GM12875 (cell line): ENCODE measurements around the gene MAPK1IP1L.

Experiments
- H3K4me3 ChIP-seq: one replicate; pipeline ENCODE4 v1.5.1; 2011; ENCODE audit warnings: low read depth, low read length, control low read depth
- TF ChIP-seq, protein P1 (sequence below): IDR thresholded peaks from 2 replicates; pipeline ENCODE4 v1.5.1; 2011; ENCODE audit warnings: low read depth, mild to moderate bottlenecking, control low read depth, inconsistent platforms, low read length, moderate library complexity, borderline replicate concordance; ENCODE audit not compliant: insufficient read depth

MAPK1IP1L gene

GRCh38 chr14:55045087-55045486, 6.4 kb upstream of the MAPK1IP1L start:
- H3K4me3 ChIP-seq, result no peak overlapping the region
- TF ChIP-seq, protein P1, sequence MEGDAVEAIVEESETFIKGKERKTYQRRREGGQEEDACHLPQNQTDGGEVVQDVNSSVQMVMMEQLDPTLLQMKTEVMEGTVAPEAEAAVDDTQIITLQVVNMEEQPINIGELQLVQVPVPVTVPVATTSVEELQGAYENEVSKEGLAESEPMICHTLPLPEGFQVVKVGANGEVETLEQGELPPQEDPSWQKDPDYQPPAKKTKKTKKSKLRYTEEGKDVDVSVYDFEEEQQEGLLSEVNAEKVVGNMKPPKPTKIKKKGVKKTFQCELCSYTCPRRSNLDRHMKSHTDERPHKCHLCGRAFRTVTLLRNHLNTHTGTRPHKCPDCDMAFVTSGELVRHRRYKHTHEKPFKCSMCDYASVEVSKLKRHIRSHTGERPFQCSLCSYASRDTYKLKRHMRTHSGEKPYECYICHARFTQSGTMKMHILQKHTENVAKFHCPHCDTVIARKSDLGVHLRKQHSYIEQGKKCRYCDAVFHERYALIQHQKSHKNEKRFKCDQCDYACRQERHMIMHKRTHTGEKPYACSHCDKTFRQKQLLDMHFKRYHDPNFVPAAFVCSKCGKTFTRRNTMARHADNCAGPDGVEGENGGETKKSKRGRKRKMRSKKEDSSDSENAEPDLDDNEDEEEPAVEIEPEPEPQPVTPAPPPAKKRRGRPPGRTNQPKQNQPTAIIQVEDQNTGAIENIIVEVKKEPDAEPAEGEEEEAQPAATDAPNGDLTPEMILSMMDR, result no peak

- TF ChIP-seq, protein P1, result no peak
- no peak overlapping the region for H3K4me3 ChIP-seq
Observed at GRCh38 chr14:55047301-55048053, 4.0 kb upstream of the MAPK1IP1L start.

DNA sequence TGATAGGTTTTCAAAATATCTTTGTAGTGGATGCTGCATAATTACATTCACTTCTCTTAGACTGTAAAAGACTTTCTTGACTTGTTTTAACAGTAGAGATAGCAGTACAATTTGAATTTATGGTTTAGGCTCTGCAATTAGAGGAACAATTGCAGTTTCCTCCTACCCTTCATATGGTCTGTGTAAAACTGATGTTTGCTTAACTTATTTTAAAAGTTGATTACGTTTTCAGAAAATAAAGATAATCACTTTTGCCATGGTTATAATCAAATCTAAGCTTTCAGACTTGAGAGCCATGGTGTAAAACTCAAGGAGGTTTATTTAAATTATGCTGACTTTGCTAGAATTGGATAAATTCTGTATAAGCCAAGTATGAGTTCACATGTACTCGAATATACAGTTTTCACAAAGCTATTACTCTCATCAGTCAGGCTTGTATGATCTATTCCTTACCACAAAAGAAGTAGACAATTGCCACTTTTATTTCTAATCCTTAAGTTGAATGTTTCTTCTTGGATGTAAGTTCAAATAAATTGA, 2.5 kb upstream of the MAPK1IP1L start:
- no peak overlapping the region for H3K4me3 ChIP-seq
- TF ChIP-seq, protein P1, result no peak

DNA sequence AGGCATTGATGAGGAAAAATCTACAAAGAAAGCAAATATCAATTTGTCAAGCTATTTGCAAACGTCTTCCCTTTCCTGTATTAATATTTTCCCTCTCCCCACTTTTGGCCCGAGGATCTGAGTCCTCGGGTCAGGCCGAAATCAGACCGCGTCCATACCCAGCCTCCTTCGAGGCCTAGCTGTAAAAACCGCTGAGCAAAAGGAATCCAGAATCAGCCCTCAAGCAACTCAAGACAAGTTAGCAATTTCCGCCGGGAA, 353 bp upstream of the MAPK1IP1L start:
- TF ChIP-seq, protein P1, result no peak

GRCh38 chr14:55052269-55052930, 953 bp downstream of the MAPK1IP1L start:
- H3K4me3 ChIP-seq, result peak overlapping the region; percentile 100
- TF ChIP-seq, protein P1, result no peak

More for the DNA sequence above, 353 bp upstream of the MAPK1IP1L start:
- H3K4me3 ChIP-seq, result peak overlapping the region; percentile 100

DNA sequence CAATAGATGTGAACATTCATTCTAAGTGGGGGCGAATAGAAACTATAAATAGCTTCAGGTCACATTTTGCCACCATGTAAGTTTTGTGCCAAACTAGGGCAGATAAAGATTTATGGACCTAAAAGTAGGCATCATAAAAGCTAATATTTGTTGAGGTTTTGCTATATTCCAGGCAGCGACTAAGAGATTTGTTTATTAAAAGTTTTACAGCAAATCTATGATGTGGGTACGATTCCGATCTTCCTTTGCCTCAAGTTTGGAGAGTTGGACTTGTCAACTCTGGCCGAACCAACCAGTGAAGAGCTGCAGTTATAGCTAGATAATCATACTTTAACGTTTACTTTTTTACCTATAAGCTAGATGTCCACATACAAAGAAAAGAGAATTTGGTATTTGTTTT, 1.6 kb downstream of the MAPK1IP1L start:
- TF ChIP-seq, protein P1, result no peak
- H3K4me3 ChIP-seq, result peak overlapping the region; percentile 100

- H3K4me3 ChIP-seq, result no peak overlapping the region
- TF ChIP-seq, protein P1, result no peak
Observed at GRCh38 chr14:55053500-55053899, 2.1 kb downstream of the MAPK1IP1L start.
